Neutrophil (primary cell): Measurements from ENCODE around the gene MEFV.
A peak's percentile ranks its signal among the peaks of the same experiment; 100 is the strongest.

ENCODE experiments used
- H3K27ac ChIP-seq: fragments of 200-600 bp; sonication (generic); 2 replicates; pipeline ENCODE4 v1.5.1; 2016; ENCODE audit warnings: mild to moderate bottlenecking, moderate library complexity
- H3K27me3 ChIP-seq: fragments of 200-600 bp; sonication (generic); 2 replicates; pipeline ENCODE4 v1.6.0; 2016; ENCODE audit warnings: mild to moderate bottlenecking
- H3K36me3 ChIP-seq: fragments of 200-600 bp; sonication (generic); 2 replicates; pipeline ENCODE4 v1.5.1; 2017
- H3K4me1 ChIP-seq, 2 experiments: fragments of 200-600 bp in 1 of 2; sonication (generic) in 1 of 2; 1 replicate in 1 of 2; 2 replicates in 1 of 2; pipeline versions ENCODE4 v1.5.1 to v1.6.1; 2013 to 2016; ENCODE audit warnings: low read depth in 1 of 2, low read length in 1 of 2, mild to moderate bottlenecking in 1 of 2, moderate library complexity in 1 of 2; ENCODE audit not compliant: control insufficient read depth in 1 of 2, insufficient read depth in 1 of 2
- H3K4me3 ChIP-seq, 2 experiments: fragments of 200-600 bp in 1 of 2; sonication (generic) in 1 of 2; 1 replicate in 1 of 2; 2 replicates in 1 of 2; pipeline ENCODE4 v1.5.1; 2013 to 2016; ENCODE audit warnings: low read depth in 1 of 2, low read length in 1 of 2, mild to moderate bottlenecking in 1 of 2, moderate library complexity in 1 of 2
- H3K9me3 ChIP-seq: fragments of 200-600 bp; sonication (generic); 2 replicates; pipeline ENCODE4 v1.5.1; 2016
- CTCF ChIP-seq: fragments of 200-600 bp; sonication (generic); IDR thresholded peaks from 2 replicates; pipeline ENCODE4 v1.5.1; 2016; ENCODE audit warnings: antibody characterized with exemption

MEFV gene

GRCh38 chr16:3256146-3256865 lies at the start of gene MEFV:
Gene MEFV (minus strand): TSS chr16:3256633. CDS start chr16:3256587, 46 bp downstream.
- Histone ChIP-seq H3K9me3 (no peaks in the 10 kb centered on the region), H3K4me1 (peaks cover 89 to 100% of the 10 kb centered on the region in 2 experiments), H3K4me3 (peak within 1 kb of the TSS; percentile 83 to 91), H3K27me3 (no peaks in the 10 kb centered on the region), H3K27ac (peak within 1 kb of the TSS; percentile 97), H3K36me3 (peaks cover 32% of the 10 kb centered on the region)
- TF ChIP-seq CTCF = no peak

GRCh38 chr16:3306078-3306477 lies 49.6 kb upstream of the MEFV start:
- Histone ChIP-seq H3K4me1 (peaks cover 12 to 18% of the 10 kb centered on the region in 2 experiments), H3K9me3 (peaks cover 6% of the 10 kb centered on the region), H3K27ac (peak overlapping the region; percentile 89), H3K4me3 (peak overlapping the region; percentile 87 to 95), H3K36me3 (peaks cover 9% of the 10 kb centered on the region), H3K27me3 (no peaks in the 10 kb centered on the region)
- TF ChIP-seq CTCF = no peak

- peaks cover 6% of the 10 kb centered on the region for H3K9me3 ChIP-seq
Measured at GRCh38 chr16:3305109-3306068, 49.0 kb upstream of the MEFV start, which contains the start of the genes TIGD7 and ZNF75A. Gene TIGD7 (minus strand): TSS chr16:3305430. CDS start chr16:3300614, 4,816 bp downstream. Gene ZNF75A (plus strand): TSS chr16:3305497. CDS start chr16:3308429, 2,932 bp downstream.

GRCh38 chr16:3304370-3304769 lies 47.9 kb upstream of the MEFV start:
- H3K27me3 ChIP-seq = no peaks in the 10 kb centered on the region
- H3K4me3 ChIP-seq = peak overlapping the region; percentile 87 to 95
- no peak overlapping the region for H3K27ac ChIP-seq
- H3K4me1 ChIP-seq = peaks cover 12 to 18% of the 10 kb centered on the region in 2 experiments
- H3K36me3 ChIP-seq = peaks cover 9% of the 10 kb centered on the region
- peaks cover 13% of the 10 kb centered on the region for H3K9me3 ChIP-seq
- TF ChIP-seq CTCF = no peak

More at GRCh38 chr16:3305109-3306068, 49.0 kb upstream of the MEFV start, which contains the start of the genes TIGD7 and ZNF75A:
- Histone ChIP-seq H3K36me3 (peaks cover 9% of the 10 kb centered on the region), H3K4me1 (peaks cover 12 to 18% of the 10 kb centered on the region in 2 experiments), H3K4me3 (peak within 1 kb of the TSS; percentile 87 to 95), H3K27me3 (no peaks in the 10 kb centered on the region), H3K27ac (peak within 1 kb of the TSS; percentile 89)
- TF ChIP-seq CTCF = peak; percentile 39

GRCh38 chr16:3295783-3296182 lies 39.4 kb upstream of the MEFV start:
- no peaks in the 10 kb centered on the region for H3K4me1 ChIP-seq
- H3K4me3 ChIP-seq = no peak overlapping the region
- no peak overlapping the region for H3K27ac ChIP-seq
- peaks cover 10% of the 10 kb centered on the region for H3K27me3 ChIP-seq
- TF ChIP-seq CTCF = no peak
- peaks cover 21% of the 10 kb centered on the region for H3K9me3 ChIP-seq
- H3K36me3 ChIP-seq = no peaks in the 10 kb centered on the region
